Measurements from ENCODE around the gene C4B.
A peak's percentile ranks its signal among the peaks of the same experiment; 100 is the strongest.
"Not testable (repeated sequence)": the region's sequence is repeated elsewhere in the genome, so short reads cannot be mapped to it uniquely, and the experiment has no call there.

The C4B gene

DNA sequence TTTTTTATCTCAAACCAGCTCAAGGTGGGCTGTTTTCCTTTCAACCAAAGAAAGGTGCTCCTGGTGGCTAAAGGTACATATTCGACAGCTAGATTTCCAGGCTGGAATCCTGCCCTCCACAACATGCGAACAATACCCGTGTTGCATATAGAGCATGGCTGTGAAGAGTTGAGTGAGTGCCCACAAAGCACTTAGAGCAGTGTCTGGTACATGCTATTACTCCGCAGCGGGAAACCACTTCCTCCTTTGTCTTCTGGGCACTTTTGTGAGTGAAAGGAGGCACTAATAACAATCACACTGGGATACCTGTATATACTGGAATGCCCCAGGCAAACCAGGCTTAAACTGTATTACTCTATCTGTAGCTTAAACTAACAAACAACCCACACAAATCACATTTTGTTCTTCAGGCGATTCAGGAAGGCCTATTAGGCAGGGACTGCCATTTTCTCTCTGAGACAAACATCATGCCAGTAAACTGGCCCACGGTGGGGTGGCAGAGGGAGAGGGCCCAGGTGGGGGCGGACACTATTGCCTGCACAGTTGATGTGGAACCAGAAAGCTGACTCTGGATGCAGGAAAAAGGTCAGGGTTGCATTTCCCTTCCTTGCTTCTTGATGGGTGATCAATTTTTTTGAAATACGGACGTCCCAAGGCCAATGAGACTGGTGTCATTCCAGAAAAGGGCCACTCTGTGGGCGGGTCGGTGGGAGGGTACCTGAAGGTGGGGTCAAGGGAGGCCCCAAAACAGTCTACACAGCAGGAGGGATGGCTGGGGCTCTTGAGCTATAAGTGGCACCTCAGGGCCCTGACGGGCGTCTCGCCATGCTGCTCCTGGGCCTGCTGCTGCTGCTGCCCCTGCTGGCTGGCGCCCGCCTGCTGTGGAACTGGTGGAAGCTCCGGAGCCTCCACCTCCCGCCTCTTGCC lies 23.3 kb downstream of the C4B start, which contains the start of gene CYP21A2:
CYP21A2 (plus strand) TSS at position 818 of the 927 bp plus-strand sequence; CDS start at position 826, 8 bp downstream.
- not testable (repeated sequence) for DNase-seq

- not testable (repeated sequence) for DNase-seq
Observed at GRCh38 chr6:32038878-32039277, 24.3 kb downstream of the C4B start.

- DNase-seq = not testable (repeated sequence)
Observed at GRCh38 chr6:32039321-32040274, 25.0 kb downstream of the C4B start.

- DNase-seq = not testable (repeated sequence)
Observed at GRCh38 chr6:32040299-32041049, 25.9 kb downstream of the C4B start.

GRCh38 chr6:32041050-32041321 lies 26.4 kb downstream of the C4B start:
- not testable (repeated sequence) for DNase-seq

DNA sequence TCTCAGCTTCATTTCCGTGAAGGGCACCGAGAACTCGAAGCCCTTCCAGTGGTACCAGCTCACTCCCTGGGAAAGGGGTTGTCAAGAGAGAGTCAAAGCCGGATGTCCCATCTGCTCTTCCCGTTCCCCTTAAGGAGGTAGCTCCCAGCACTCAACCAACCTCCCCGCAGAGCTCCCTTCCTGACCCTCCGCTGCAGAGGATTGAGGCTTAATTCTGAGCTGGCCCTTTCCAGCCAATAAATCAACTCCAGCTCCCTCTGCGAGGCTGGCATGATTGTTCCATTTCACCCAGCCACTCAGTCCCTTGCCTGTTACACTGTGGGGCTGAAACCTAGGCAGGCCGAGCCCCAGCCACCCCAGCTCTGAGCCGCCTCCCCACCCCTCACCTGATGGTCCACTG lies 26.8 kb downstream of the C4B start:
- not testable (repeated sequence) for DNase-seq

DNA sequence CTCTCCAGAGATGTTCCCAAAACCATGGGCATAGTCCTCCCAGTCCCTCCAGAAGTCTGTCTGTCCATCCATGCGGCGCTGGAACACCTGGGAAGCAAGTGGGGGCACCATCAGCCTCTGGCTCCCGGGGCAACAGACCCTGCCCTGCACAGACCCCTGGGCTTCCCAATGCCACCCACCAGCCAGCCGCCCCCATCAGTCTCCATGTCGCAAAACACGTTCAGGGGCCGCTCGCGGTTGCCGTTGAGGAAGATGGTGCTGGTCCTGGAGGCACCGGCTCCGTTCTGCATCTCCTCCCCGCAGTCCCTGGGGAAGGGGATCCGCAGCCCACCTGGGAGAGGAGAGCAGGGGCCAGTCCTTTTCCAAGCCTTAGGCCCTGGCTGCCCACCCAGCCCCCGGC lies 27.7 kb downstream of the C4B start:
- DNase-seq = not testable (repeated sequence)

DNA sequence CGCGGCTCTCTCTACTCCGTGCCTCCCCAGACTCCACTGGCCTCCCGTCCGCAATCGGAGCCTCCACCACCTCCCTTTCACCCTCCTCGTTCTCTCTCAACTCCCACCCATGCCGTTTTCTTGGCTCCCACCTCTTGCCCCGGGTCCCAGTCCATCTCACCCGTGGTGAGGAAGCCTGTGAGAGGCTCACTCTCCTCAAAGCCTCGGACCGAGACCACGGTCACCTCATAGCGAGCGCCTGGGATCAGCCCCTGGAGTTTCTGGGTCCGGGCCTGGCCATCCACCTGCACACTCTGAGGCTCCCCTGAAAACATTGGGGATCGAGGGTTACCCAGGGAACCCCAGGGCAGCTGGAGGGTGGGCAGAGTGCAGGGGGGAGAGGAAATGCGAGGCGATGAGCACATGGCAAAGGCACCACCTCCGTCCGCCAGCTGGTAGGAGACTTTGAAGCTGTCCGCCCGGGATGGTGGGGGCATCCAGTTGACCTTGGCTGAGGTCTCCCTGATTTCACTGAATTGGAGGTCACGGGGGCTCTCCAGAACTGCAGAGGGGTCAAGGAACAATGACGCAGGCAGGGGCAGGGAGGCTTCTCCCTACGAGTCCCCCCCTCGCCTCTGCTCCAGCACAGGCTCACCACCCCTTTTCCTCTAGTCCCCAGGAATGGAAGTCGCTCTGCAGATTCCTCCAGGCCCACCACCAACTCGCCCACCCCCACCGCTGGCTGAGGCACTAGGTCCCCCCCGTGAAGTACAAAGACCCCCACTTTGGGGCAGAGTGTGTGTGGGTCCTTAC lies 29.2 kb downstream of the C4B start:
- DNase-seq = not testable (repeated sequence)

DNA sequence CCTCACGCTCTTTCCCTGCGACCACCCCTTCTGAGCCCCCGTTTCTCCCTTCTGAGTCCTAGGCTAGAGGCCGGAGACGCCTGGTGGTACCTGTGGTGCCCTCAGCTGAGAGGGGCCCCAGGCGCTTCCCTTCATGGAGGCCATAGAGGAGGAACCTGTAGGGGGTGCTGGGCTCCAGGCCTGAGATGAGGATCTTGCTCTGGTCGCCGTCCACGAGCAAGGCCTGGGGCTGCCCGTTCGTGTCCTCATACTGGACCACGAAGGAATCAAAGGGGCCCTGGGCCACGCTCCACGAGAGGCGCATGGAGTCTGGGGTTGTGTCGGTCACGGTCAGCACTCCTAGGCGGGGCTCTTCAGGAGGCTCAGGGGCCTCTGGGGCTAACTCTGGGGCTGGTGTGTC lies 30.3 kb downstream of the C4B start:
- DNase-seq = not testable (repeated sequence)

GRCh38 chr6:32045811-32046449 lies 31.3 kb downstream of the C4B start:
- no peak for DNase-seq

DNA sequence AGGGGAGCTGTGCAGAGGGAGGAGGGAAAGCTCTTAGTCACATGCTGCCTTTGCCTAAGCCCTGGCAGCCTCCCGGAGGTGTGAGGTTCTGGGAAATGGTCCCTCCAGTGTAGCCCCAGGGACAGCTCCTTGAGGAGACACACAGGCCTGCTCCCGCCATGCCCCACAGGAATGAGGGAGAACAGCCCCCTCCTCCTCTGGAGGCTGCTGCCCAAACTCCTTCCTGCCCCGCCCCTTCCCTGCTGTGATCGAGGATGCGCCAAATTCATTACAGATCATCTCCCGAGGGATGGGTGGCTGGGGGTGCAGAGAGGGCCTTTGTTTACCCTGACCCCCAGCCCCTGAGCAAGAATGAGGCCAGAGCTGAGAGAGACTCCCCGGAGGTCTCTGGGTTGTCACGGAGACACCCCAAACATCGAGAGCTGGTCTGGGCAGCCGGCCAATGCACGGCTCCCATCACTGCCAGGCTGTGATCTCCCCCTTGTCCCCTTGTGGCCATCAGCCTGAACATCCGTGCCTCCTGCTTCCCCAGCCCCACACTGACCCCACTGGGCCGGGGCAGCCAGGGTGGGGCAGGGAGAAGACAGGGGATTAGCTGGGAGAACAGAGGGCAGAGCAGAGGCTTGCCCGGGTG lies 32.0 kb downstream of the C4B start:
- no peak for DNase-seq

GRCh38 chr6:32047084-32047478 lies 32.5 kb downstream of the C4B start:
- no peak for DNase-seq

GRCh38 chr6:32047539-32047854 lies 32.9 kb downstream of the C4B start:
- no peak for DNase-seq

DNA sequence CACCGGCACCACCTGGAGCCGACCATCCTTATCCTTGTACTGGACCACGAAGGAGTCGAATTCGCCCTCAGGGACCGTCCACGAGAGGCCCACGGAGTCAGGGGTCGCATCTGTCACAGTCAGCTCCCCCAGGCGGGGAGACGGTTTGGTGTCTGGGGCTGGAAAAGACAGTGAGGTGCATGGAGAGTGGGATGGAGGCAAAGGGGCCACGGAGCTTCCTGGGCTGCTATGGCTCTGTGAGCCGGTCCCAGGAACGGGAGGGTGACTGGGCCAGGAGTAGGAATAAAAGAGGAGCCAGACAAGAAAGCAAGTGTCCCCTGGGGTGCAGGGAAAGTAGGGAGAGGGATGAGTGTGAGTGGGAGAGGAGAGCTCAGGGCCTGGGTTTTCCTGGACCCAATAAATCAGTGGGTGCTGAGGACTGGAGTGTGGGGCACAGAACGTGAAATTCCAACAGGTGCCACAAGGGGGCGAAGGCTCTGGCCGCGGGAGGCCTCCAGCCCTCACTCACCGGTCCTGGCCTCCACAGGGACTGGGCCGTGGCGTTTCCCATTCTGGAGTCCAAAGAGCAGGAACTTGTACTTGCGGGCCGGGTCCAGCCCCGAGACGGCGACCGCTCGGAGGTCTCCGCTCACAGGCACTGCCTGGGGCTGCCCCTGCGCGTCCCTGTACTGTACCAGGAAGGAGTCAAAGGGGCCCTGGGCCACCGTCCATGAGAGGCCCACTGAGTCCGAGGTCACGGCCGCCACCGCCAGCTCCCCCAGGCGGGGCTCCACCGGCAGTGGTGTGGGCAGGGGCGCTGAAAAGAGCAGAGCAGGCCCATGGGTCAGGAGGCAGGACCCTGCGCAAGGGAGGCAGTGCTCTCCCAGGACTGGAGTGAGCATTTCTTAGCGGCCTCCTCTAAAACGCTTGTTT lies 33.5 kb downstream of the C4B start:
- peak; percentile 41 to 48 for DNase-seq

DNA sequence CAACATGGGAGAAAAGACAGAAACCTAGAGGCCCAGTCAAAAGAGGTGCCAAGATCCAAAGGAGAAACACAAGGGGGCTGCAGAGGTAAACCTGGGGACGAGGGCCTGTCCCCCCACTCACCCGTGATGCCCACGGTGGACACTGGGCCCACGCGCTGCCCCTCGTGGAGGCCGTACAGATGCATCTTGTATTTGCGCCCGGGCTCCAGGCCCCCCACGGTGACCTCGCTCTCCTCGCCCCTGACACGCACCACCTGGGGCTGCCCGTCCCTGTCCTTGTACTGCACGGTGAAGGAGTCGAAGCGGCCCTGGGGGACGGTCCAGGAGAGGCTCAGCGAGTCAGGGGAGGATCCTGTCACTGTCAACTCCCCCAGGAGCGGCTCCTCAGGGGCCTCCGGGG lies 34.6 kb downstream of the C4B start:
- DNase-seq = not testable (repeated sequence)

DNA sequence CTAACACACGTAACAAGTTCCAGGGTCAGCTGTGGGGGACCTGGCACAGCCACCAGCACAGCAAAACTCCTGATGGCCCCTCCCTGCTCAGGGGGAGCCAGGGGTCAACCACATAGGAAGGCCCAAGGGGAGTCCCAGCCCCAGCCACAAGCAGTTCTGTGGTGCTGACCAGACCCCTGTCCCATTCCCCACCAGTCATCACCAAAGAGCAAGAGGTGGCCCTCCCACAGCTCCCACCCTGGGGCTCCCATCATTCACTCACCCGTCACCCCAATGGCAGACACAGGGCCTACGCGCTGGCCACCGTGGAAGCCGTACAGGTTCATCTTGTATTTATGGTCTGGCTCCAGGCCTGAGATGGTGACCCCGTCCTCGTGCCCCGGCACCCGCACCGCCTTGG lies 35.1 kb downstream of the C4B start:
- DNase-seq = not testable (repeated sequence)

- DNase-seq = no peak
Observed at GRCh38 chr6:32050562-32050961, 36.0 kb downstream of the C4B start.

DNA sequence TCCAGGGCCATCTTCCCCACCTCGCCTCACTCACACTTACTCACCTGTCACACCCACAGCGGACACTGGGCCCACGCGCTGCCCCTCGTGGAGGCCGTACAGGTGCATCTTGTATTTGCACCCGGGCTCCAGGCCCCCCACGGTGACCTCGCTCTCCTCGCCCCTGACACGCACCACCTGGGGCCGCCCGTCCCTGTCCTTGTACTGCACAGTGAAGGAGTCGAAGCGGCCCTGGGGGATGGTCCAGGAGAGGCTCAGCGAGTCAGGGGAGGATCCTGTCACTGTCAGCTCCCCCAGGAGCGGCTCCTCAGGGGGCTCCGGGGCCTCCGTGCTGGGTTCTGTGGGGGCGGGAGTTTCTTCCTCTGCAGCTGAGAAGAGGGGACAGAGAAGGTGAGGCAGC lies 38.0 kb downstream of the C4B start:
- DNase-seq = not testable (repeated sequence)

GRCh38 chr6:32053314-32053713 lies 38.7 kb downstream of the C4B start:
- not testable (repeated sequence) for DNase-seq

DNA sequence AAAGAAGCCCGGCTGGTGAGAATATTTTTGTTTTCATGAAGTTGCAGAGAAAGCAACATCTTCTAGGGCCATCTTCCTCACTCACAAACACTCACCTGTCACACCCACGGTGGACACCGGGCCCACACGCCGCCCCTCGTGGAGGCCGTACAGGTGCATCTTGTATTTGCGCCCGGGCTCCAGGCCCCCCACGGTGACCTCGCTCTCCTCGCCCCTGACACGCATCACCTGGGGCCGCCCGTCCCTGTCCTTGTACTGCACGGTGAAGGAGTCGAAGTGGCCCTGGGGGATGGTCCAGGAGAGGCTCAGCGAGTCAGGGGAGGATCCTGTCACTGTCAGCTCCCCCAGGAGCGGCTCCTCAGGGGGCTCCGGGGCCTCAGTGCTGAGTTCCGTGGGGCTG lies 41.2 kb downstream of the C4B start:
- DNase-seq = not testable (repeated sequence)

Measured in AML-193 (cell line).